ENCODE measurements around the gene UNC13A.

UNC13A gene

DNA sequence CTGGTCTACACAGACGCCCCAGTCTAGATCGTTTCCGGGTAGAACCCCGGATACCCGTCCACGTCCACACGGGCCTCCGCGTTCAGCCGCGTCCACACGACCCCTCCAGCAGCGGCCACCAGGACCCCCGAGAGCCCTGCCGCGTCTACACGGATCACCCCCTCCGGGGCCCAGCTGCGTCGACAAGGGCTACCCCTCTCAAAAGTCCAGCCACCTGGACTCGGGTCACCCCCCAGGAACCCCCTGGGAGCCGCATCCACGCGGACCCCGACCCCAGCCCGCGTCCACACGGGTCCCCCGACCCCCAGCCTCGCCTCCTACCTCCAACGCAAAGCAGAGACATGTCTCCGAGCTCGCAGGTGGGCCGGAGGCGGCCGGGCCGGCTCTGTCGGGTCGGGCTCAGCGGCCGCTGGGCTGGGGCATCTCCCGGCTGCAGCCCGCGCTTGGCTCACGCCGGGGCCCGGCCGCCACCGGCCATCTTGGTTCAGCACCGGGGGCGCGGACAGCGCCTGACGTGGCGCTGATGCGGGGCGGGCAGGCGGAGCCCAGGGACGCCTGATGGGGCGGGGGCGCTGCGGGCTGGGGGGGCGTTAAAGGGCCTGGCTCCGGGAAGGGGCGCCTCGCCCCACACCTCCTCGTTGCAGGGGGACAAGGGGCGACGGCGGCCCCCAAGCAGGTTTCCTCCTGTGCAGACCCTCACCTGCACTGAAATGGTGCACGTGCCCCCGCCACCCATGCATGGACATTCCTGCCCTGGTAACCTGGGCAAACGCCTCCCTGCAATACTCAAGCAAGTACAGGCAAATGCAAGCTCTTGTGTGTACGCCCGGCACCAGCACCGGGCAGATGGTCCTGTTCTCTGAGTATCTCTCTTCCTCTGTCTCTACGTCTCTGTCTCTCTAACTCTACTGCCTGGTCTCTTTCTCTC is at the start of gene UNC13A:
Gene UNC13A (minus strand): TSS at position 498 of the 928 bp plus-strand sequence. CDS start 155 bp downstream, at position 343.
- intact Hi-C loops (cut with DNase I; ENCODE audit: low total_unique reads), result no loop called here
- Histone ChIP-seq H3K4me3 (peak within 1 kb of the TSS in 1 of 2 donors; percentile 27), H3K4me1 (peaks cover 7 to 34% (median 22%) of the 10 kb centered on the region in 4 donors), H3K36me3 (no peaks in the 10 kb centered on the region), H3K27me3 (peaks cover 0 to 73% of the 10 kb centered on the region in 2 donors), H3K9me3 (no peaks in the 10 kb centered on the region), H3K27ac (no peak within 1 kb of the TSS)
- DNase-seq, result no peak
- TF ChIP-seq, protein P1, sequence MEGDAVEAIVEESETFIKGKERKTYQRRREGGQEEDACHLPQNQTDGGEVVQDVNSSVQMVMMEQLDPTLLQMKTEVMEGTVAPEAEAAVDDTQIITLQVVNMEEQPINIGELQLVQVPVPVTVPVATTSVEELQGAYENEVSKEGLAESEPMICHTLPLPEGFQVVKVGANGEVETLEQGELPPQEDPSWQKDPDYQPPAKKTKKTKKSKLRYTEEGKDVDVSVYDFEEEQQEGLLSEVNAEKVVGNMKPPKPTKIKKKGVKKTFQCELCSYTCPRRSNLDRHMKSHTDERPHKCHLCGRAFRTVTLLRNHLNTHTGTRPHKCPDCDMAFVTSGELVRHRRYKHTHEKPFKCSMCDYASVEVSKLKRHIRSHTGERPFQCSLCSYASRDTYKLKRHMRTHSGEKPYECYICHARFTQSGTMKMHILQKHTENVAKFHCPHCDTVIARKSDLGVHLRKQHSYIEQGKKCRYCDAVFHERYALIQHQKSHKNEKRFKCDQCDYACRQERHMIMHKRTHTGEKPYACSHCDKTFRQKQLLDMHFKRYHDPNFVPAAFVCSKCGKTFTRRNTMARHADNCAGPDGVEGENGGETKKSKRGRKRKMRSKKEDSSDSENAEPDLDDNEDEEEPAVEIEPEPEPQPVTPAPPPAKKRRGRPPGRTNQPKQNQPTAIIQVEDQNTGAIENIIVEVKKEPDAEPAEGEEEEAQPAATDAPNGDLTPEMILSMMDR (IDR thresholded peaks at IDR 0.05), result no peak

- H3K4me3 ChIP-seq, result no peak overlapping the region
- H3K27ac ChIP-seq, result no peak overlapping the region
- TF ChIP-seq, protein P1 (IDR thresholded peaks at IDR 0.05), result no peak
- intact Hi-C loops (cut with DNase I; ENCODE audit: low total_unique reads), result no loop called here
- H3K36me3 ChIP-seq, result peaks cover 34 to 57% (median 47%) of the 10 kb centered on the region in 3 donors
- DNase-seq, result no peak
- H3K4me1 ChIP-seq, result no peaks in the 10 kb centered on the region
- no peaks in the 10 kb centered on the region for H3K9me3 ChIP-seq
- H3K27me3 ChIP-seq, result no peaks in the 10 kb centered on the region
Observed at GRCh38 chr19:17737690-17738153, 49.6 kb upstream of the UNC13A start.

- Histone ChIP-seq H3K9me3 (no peaks in the 10 kb centered on the region), H3K4me1 (no peaks in the 10 kb centered on the region), H3K27me3 (no peaks in the 10 kb centered on the region), H3K27ac (no peak overlapping the region), H3K36me3 (peaks cover 48 to 80% (median 68%) of the 10 kb centered on the region in 3 donors), H3K4me3 (no peak overlapping the region)
- intact Hi-C loops (cut with DNase I; ENCODE audit: low total_unique reads), result no loop called here
- TF ChIP-seq, protein P1 (IDR thresholded peaks at IDR 0.05), result no peak
- no peak for DNase-seq
Observed at GRCh38 chr19:17735410-17735809, 47.3 kb upstream of the UNC13A start.

DNA sequence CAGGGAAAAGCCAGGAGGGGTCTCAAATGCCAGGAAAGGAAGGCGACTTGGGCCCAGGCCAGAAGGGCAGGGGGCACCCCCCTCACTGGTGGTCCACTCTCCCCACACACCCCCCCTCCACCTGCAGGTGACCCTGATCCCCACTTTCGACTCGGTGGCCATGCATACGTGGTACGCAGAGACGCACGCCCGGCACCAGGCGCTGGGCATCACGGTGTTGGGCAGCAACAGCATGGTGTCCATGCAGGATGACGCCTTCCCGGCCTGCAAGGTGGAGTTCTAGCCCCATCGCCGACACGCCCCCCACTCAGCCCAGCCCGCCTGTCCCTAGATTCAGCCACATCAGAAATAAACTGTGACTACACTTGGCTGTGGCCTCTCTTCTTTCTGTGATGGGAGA is 46.0 kb upstream of the UNC13A start:
- Histone ChIP-seq H3K4me3 (no peak overlapping the region), H3K36me3 (peaks cover 59 to 92% (median 73%) of the 10 kb centered on the region in 3 donors), H3K27ac (no peak overlapping the region), H3K4me1 (no peaks in the 10 kb centered on the region), H3K9me3 (no peaks in the 10 kb centered on the region), H3K27me3 (no peaks in the 10 kb centered on the region)
- intact Hi-C loops (cut with DNase I; ENCODE audit: low total_unique reads), result no loop called here
- TF ChIP-seq, protein P1 (IDR thresholded peaks at IDR 0.05), result no peak
- DNase-seq, result no peak

DNA sequence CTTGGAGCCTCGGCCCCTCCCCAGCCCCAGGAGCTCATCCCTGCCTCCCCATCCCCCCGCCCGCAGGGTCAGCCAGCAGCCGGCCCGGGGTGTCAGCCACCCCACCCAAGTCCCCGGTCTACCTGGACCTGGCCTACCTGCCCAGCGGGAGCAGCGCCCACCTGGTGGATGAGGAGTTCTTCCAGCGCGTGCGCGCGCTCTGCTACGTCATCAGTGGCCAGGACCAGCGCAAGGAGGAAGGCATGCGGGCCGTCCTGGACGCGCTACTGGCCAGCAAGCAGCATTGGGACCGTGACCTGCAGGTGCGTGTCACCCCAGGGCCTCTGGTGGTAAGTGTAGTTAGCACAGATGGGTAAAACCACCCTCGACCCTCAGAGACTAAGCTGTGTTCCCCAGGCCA is 45.0 kb upstream of the UNC13A start:
- no peaks in the 10 kb centered on the region for H3K27me3 ChIP-seq
- no peak overlapping the region for H3K4me3 ChIP-seq
- H3K36me3 ChIP-seq, result peaks cover 68 to 94% (median 80%) of the 10 kb centered on the region in 3 donors
- H3K4me1 ChIP-seq, result no peaks in the 10 kb centered on the region
- no peak overlapping the region for H3K27ac ChIP-seq
- TF ChIP-seq, protein P1 (IDR thresholded peaks at IDR 0.05), result no peak
- DNase-seq, result no peak
- H3K9me3 ChIP-seq, result no peaks in the 10 kb centered on the region
- intact Hi-C loops (cut with DNase I; ENCODE audit: low total_unique reads), result no loop called here

Data from tibial artery (tissue), 4 donors.